Activated CD4-positive, alpha-beta T cell treated with anti-CD3 and anti-CD28 coated beads for 4 hours (primary cell): ENCODE results near the gene PRR14L.
"Not testable (repeated sequence)": the region's sequence is repeated elsewhere in the genome, so short reads cannot be mapped to it uniquely, and the experiment has no call there.

Experiments used
- DNase-seq, 2 donors: peaks; one replicate each; pipeline ENCODE4 v3.0.0-alpha.2; 2020

PRR14L gene

GRCh38 chr22:31739795-31740201 is 10.1 kb downstream of the PRR14L start:
- DNase-seq: no peak

GRCh38 chr22:31738566-31738965 is 11.4 kb downstream of the PRR14L start:
- no peak for DNase-seq

- no peak for DNase-seq
Measured at GRCh38 chr22:31737932-31738331, 12.0 kb downstream of the PRR14L start.

GRCh38 chr22:31736458-31736857 is 13.5 kb downstream of the PRR14L start:
- DNase-seq: no peak

GRCh38 chr22:31734512-31734911 is 15.4 kb downstream of the PRR14L start:
- no peak for DNase-seq

GRCh38 chr22:31733580-31734079 is 16.3 kb downstream of the PRR14L start:
- no peak for DNase-seq

GRCh38 chr22:31732089-31732829 is 17.7 kb downstream of the PRR14L start:
- DNase-seq: no peak

GRCh38 chr22:31730344-31730711 is 19.6 kb downstream of the PRR14L start:
- DNase-seq: no peak

GRCh38 chr22:31728857-31729256 is 21.1 kb downstream of the PRR14L start:
- no peak for DNase-seq

- DNase-seq: no peak
Measured at GRCh38 chr22:31726692-31727091, 23.2 kb downstream of the PRR14L start.

- no peak for DNase-seq
Measured at GRCh38 chr22:31723723-31724122, 26.2 kb downstream of the PRR14L start.

- no peak for DNase-seq
Measured at GRCh38 chr22:31719850-31720471, 30.0 kb downstream of the PRR14L start.

- DNase-seq: no peak
Measured at GRCh38 chr22:31715147-31715778, 34.7 kb downstream of the PRR14L start.

- not testable (repeated sequence) for DNase-seq
Measured at GRCh38 chr22:31711226-31711625, 38.7 kb downstream of the PRR14L start.

GRCh38 chr22:31707519-31707918 is 42.4 kb downstream of the PRR14L start:
- no peak for DNase-seq

GRCh38 chr22:31695423-31695822 is 54.5 kb downstream of the PRR14L start:
- no peak for DNase-seq

- not testable (repeated sequence) for DNase-seq
Measured at GRCh38 chr22:31694046-31694445, 55.9 kb downstream of the PRR14L start.

GRCh38 chr22:31692186-31692886 is 57.6 kb downstream of the PRR14L start:
- DNase-seq: no peak

- no peak for DNase-seq
Measured at GRCh38 chr22:31691408-31691807, 58.5 kb downstream of the PRR14L start.

- no peak for DNase-seq
Measured at GRCh38 chr22:31683181-31684105, 66.5 kb downstream of the PRR14L start.

GRCh38 chr22:31682751-31683150 is 67.2 kb downstream of the PRR14L start:
- no peak for DNase-seq
